Adrenal gland (tissue), 12 donors: ENCODE data around the gene PRKG1. TPM values are rescaled to one million over a fixed set of nuclear protein-coding genes. Genes with fewer than 3 reads are reported as not detected.

Experiments used
- DNase-seq, 7 donors: peaks; one replicate each; pipeline ENCODE4 v3.0.0-alpha.2; 2019 to 2020
- H3K27ac ChIP-seq, 5 donors: fragments of 200-600 bp; sonication (generic) in 4 of 5; 1 replicate in 3 of 5; 2 replicates in 2 of 5; pipeline versions ENCODE4 v1.5.1 to v1.8.0; 2016 to 2020; ENCODE audit warnings: mild to moderate bottlenecking in 1 of 5
- H3K27me3 ChIP-seq: fragments of 200-600 bp; 2 replicates; pipeline ENCODE4 v1.8.0; 2021
- H3K36me3 ChIP-seq, 2 donors: fragments of 200-600 bp; replicated peaks in 1 of 2; 1 replicate in 1 of 2; 2 replicates in 1 of 2; pipeline versions ENCODE4 v1.5.1 to v1.8.0; 2018 to 2022
- H3K4me1 ChIP-seq, 2 donors: fragments of 200-600 bp; replicated peaks in 1 of 2; 1 replicate in 1 of 2; 2 replicates in 1 of 2; pipeline versions ENCODE4 v1.5.1 to v1.8.0; 2018 to 2021
- H3K4me3 ChIP-seq, 4 donors: fragments of 200-600 bp; sonication (generic) in 3 of 4; one replicate each; pipeline ENCODE4 v1.5.1; 2016 to 2018
- H3K9me3 ChIP-seq, 3 donors: fragments of 200-600 bp; sonication (generic) in 1 of 3; replicated peaks in 1 of 3; 1 replicate in 2 of 3; 2 replicates in 1 of 3; pipeline versions ENCODE4 v1.5.1 to v1.8.0; 2016 to 2021
- POLR2A ChIP-seq, 2 donors: fragments of 450-650 bp; IDR thresholded peaks; one replicate each; pipeline ENCODE4 v1.6.1; 2017; ENCODE audit warnings: antibody characterized with exemption in 2 of 2, mild to moderate bottlenecking in 2 of 2, moderate library complexity in 1 of 2
- WGBS, 4 donors: extraction: QIAGEN DNeasy Blood & Tissue Kit in 2 of 4; methylation state at CpG; one replicate each; pipeline versions ENCODE4 v1.1.5 to v1.1.7; 2013 to 2017; 5-methylcytosine and 5-hydroxymethylcytosine counted together
- intact Hi-C, 2 donors: fragments of 100-400 bp; cut with DNase I; formaldehyde crosslinking; loops; one replicate each; pipeline versions ENCODE4 v1.14.1 to v1.15.0; 2022 to 2023
- polyA plus RNA-seq, 3 donors: library from polyadenylated mRNA; stranded (reverse); fragments of 200-250 nt in 2 of 3; fragments of 350-450 nt in 1 of 3; fragmentation: Illumina TruSeq in 1 of 3; extraction: RNeasy Lipid Tissue Mini Kit (QIAGEN cat#74804) in 1 of 3; gene quantifications; one replicate each; pipeline ENCODE4 v1.2.3, GENCODE V29; 2013 to 2014
- total RNA-seq, 9 donors: library from RNA; depleted of rRNA in 4 of 9; stranded (reverse); fragments of >200 nt in 4 of 9; fragments of 120-200 nt in 1 of 9; fragmentation: NEBNext Ultra II Directional in 1 of 9; extraction: Animal tissue kit (Norgen Biotek cat#: 25700) in 1 of 9; gene quantifications; one replicate each; pipeline versions ENCODE4 v1.1.0 to v1.2.4, GENCODE V29; 2013 to 2023
- TF ChIP-seq, protein P1 (sequence below), 6 experiments: fragments of 450-650 bp in 4 of 6; fragments of 200-600 bp in 2 of 6; sonication (generic) in 1 of 6; IDR thresholded peaks; 1 replicate in 5 of 6; 2 replicates in 1 of 6; pipeline versions ENCODE4 v1.5.1 to v1.8.0; 2016 to 2021; ENCODE audit warnings: antibody characterized with exemption in 6 of 6, mild to moderate bottlenecking in 2 of 6, moderate library complexity in 1 of 6
- donor health status: healthy with polysubstance abuse.
- donor health status: Bipolar disorder and iron deficiency.
- donor health status: DM: yes; HTN: yes; CAD: no.
- donor health status: DM: no; HTN: no; CAD: no.
- donor health status: DM: no; HTN: no; CAD: no.
- donor health status: DM: yes; HTN: yes; CAD: no.

Gene PRKG1
- total and polyA plus RNA-seq, 12 donors, result 6.9 to 104 (median 29.7) TPM

DNA sequence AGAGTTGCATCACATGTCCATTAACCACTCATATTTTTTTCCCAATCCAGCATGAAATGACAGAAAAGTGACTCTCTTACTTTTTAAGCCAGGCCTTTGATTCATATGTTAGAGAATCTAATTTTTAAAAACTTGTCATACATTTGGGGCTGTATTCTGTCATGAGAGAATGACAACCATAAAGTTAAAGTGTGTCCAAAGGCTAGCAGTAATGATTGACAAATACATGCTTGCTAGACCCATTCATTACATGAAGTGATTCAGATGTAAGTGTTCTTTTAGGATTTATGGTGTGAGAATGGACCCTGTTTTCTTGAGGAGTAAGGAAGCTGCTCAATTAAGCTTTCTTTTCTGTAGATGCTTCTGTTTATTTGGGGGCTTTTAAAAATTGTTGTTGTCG is 549.7 kb downstream of the PRKG1 start:
- no peak overlapping the region for H3K4me3 ChIP-seq
- no peak overlapping the region for H3K27ac ChIP-seq
- WGBS, 4 donors, result 79 to 97% (median 88%) methylated on average over 1 of the region's 1 CpG
- intact Hi-C loops, result no loop called here
- H3K36me3 ChIP-seq, result no peaks in the 10 kb centered on the region
- no peak for DNase-seq
- H3K27me3 ChIP-seq, result no peaks in the 10 kb centered on the region
- TF ChIP-seq POLR2A (IDR thresholded peaks at IDR 0.05), result no peak
- TF ChIP-seq, protein P1, sequence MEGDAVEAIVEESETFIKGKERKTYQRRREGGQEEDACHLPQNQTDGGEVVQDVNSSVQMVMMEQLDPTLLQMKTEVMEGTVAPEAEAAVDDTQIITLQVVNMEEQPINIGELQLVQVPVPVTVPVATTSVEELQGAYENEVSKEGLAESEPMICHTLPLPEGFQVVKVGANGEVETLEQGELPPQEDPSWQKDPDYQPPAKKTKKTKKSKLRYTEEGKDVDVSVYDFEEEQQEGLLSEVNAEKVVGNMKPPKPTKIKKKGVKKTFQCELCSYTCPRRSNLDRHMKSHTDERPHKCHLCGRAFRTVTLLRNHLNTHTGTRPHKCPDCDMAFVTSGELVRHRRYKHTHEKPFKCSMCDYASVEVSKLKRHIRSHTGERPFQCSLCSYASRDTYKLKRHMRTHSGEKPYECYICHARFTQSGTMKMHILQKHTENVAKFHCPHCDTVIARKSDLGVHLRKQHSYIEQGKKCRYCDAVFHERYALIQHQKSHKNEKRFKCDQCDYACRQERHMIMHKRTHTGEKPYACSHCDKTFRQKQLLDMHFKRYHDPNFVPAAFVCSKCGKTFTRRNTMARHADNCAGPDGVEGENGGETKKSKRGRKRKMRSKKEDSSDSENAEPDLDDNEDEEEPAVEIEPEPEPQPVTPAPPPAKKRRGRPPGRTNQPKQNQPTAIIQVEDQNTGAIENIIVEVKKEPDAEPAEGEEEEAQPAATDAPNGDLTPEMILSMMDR (IDR thresholded peaks at IDR 0.05), result no peak
- H3K4me1 ChIP-seq, result no peaks in the 10 kb centered on the region
- H3K9me3 ChIP-seq, result no peaks in the 10 kb centered on the region

GRCh38 chr10:51629934-51630639 is 555.8 kb downstream of the PRKG1 start:
- H3K4me3 ChIP-seq, result no peak overlapping the region
- no peaks in the 10 kb centered on the region for H3K4me1 ChIP-seq
- peak in 1 of 7 donors; percentile 13 for DNase-seq
- no peak overlapping the region for H3K27ac ChIP-seq
- no peaks in the 10 kb centered on the region for H3K9me3 ChIP-seq
- intact Hi-C loops, result no loop called here
- TF ChIP-seq, protein P1 (IDR thresholded peaks at IDR 0.05), result no peak
- no peak for TF ChIP-seq POLR2A (IDR thresholded peaks at IDR 0.05)
- 77 to 83% (median 80%) methylated on average over 11 of the region's 11 CpGs for WGBS, 4 donors
- no peaks in the 10 kb centered on the region for H3K36me3 ChIP-seq
- H3K27me3 ChIP-seq, result no peaks in the 10 kb centered on the region

DNA sequence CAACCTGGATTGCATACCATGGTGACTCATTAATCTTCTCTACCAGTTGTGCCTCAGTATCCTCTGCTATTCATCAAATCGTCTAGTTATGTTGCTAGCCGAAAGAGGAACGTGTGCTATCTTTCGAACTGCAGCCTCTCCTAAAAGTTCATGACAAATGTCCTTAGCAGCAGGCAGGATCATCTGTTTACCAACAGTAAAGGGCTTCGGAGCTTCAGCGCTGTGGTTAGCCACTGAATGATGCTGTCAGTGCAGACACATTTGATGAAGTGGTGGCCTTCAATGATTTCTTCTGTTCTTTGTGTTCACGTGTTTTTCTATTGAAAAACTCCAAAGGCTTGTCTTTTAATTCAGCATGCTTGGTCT is 556.3 kb downstream of the PRKG1 start:
- intact Hi-C loops, result no loop called here
- Histone ChIP-seq H3K36me3 (no peaks in the 10 kb centered on the region), H3K27ac (no peak overlapping the region), H3K27me3 (no peaks in the 10 kb centered on the region), H3K9me3 (no peaks in the 10 kb centered on the region), H3K4me3 (no peak overlapping the region), H3K4me1 (no peaks in the 10 kb centered on the region)
- DNase-seq, result no peak
- 80 to 92% (median 87%) methylated on average over 7 of the region's 7 CpGs for WGBS, 4 donors
- TF ChIP-seq POLR2A (IDR thresholded peaks at IDR 0.05), result no peak
- TF ChIP-seq, protein P1 (IDR thresholded peaks at IDR 0.05), result no peak

DNA sequence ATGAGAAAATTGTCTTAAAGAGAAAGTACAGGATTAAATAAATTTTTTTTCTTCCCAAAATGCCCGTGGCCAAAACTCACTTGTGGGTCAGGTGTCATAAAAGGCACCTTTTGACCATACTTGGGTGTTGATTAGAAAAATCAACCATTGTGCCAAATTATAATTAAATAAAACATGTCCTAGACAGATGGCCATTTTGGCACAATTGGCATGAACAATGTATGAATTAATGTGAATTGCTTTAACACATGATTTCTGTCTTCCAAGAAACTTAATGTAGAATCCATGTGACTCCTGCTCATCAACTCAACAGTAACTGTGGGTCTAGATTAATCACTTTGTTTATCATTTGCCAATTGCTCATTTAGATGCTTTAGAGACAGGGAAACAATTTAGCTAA is 561.1 kb downstream of the PRKG1 start:
- Histone ChIP-seq H3K9me3 (no peaks in the 10 kb centered on the region), H3K4me3 (no peak overlapping the region), H3K27me3 (no peaks in the 10 kb centered on the region), H3K36me3 (no peaks in the 10 kb centered on the region), H3K27ac (no peak overlapping the region), H3K4me1 (no peaks in the 10 kb centered on the region)
- intact Hi-C loops, result no loop called here
- WGBS, 4 donors, result 76 to 95% (median 92%) methylated on average over 1 of the region's 1 CpG
- no peak for DNase-seq
- TF ChIP-seq, protein P1 (IDR thresholded peaks at IDR 0.05), result no peak
- TF ChIP-seq POLR2A (IDR thresholded peaks at IDR 0.05), result no peak
